Astrocyte of the cerebellum (primary cell): ENCODE data around the gene SLC35F3.

Experiments
- DNase-seq: peaks from one replicate; pipeline ENCODE4 v3.0.0-alpha.2; 2011; ENCODE audit warnings: low read depth
- H3K4me3 ChIP-seq: 2 replicates; pipeline ENCODE4 v1.5.1; 2011; ENCODE audit warnings: mild to moderate bottlenecking, low read depth, low read length, moderate library complexity
- in situ Hi-C: cut with HindIII; loops from 2 replicates; pipeline ENCODE4 v1.10.0; 2017; ENCODE audit warnings: low sequenced_read_pairs
- TF ChIP-seq, protein P1 (sequence below): IDR thresholded peaks from 2 replicates; pipeline ENCODE4 v1.5.1; 2012; ENCODE audit warnings: low read length, low read depth, moderate library complexity, mild to moderate bottlenecking; ENCODE audit errors: missing control alignments

SLC35F3 gene

GRCh38 chr1:233867028-233867427 is 37.4 kb upstream of the SLC35F3 start:
- H3K4me3 ChIP-seq: no peak overlapping the region
- in situ Hi-C loops: no loop called here
- DNase-seq: no peak
- TF ChIP-seq, protein P1, sequence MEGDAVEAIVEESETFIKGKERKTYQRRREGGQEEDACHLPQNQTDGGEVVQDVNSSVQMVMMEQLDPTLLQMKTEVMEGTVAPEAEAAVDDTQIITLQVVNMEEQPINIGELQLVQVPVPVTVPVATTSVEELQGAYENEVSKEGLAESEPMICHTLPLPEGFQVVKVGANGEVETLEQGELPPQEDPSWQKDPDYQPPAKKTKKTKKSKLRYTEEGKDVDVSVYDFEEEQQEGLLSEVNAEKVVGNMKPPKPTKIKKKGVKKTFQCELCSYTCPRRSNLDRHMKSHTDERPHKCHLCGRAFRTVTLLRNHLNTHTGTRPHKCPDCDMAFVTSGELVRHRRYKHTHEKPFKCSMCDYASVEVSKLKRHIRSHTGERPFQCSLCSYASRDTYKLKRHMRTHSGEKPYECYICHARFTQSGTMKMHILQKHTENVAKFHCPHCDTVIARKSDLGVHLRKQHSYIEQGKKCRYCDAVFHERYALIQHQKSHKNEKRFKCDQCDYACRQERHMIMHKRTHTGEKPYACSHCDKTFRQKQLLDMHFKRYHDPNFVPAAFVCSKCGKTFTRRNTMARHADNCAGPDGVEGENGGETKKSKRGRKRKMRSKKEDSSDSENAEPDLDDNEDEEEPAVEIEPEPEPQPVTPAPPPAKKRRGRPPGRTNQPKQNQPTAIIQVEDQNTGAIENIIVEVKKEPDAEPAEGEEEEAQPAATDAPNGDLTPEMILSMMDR: no peak

GRCh38 chr1:233868461-233868860 is 36.0 kb upstream of the SLC35F3 start:
- H3K4me3 ChIP-seq: no peak overlapping the region
- in situ Hi-C loops: no loop called here
- no peak for DNase-seq
- TF ChIP-seq, protein P1: no peak

DNA sequence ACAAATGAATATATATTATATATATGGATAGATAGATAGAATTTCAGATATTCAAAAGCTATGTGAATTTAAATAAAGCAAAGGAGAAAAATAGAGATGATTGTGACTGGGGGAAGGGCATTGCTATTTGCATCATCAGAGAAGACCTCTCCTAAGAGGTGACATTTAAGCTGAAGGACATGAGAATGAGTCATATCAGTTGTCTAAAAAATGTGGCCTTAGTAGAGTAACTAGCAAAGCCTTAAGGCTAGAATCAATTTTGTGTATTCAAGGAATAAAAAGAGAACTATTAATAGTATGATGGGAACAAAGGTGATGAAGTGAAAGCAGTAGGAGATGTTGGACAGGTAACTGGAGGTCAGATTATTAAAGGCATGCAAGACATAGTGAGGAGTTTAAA is 34.8 kb upstream of the SLC35F3 start:
- DNase-seq: no peak
- in situ Hi-C loops: no loop called here
- H3K4me3 ChIP-seq: no peak overlapping the region
- TF ChIP-seq, protein P1: no peak

GRCh38 chr1:233873666-233874065 is 30.8 kb upstream of the SLC35F3 start:
- TF ChIP-seq, protein P1: no peak
- no peak for DNase-seq
- no peak overlapping the region for H3K4me3 ChIP-seq
- in situ Hi-C loops: no loop called here

DNA sequence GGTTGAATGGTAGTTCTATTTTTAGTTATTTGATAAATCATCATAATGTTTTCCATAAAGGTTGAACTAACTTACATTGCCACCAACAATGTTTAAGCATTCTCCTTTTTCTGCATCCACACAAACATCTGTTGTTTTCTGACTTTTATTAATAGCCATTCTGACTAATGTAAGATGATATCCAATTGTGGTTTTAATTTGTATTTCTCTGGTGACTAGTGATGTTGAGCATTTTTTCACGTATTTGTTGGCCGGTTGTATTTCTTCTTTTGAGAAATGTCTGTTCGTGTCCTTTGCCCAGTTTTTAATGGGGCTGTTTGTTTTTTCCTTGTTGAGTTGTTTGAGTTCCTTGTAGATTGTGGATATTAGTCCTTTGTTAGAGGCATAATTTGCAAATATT is 24.6 kb upstream of the SLC35F3 start:
- H3K4me3 ChIP-seq: no peak overlapping the region
- in situ Hi-C loops: no loop called here
- DNase-seq: no peak
- TF ChIP-seq, protein P1: no peak

DNA sequence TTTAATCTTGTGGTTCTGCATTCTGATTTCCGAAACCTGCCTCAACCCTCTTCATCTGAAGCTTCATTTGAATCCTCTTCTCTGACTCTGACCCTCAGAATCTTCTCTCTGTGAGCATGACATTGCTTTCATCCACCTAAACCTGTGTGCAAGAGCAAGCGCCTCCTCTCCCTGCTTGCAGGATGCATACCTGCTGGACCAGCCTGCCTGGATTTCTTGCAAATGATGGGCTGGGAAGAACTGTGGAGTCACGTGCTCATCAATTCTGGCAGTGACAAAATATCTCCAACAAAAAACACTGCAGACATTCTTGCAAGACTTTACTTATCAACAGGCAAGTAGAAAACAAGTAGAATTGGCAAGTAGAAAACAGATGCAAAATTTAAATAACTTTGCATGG is 20.8 kb upstream of the SLC35F3 start:
- DNase-seq: no peak
- TF ChIP-seq, protein P1: no peak
- H3K4me3 ChIP-seq: no peak overlapping the region
- in situ Hi-C loops: no loop called here
